GM21717 (cell line): Measurements from ENCODE around the gene ZNF407.
"Not testable (repeated sequence)": the region's sequence is repeated elsewhere in the genome, so short reads cannot be mapped to it uniquely, and the experiment has no call there.

Experiments
- ATAC-seq: cut with Tn5 transposase; IDR thresholded peaks from one replicate; pipeline ENCODE4 v1.9.1; 2021; ENCODE audit warnings: mild to moderate bottlenecking, moderate library complexity; ENCODE audit not compliant: unreplicated experiment

Gene ZNF407, protein sequence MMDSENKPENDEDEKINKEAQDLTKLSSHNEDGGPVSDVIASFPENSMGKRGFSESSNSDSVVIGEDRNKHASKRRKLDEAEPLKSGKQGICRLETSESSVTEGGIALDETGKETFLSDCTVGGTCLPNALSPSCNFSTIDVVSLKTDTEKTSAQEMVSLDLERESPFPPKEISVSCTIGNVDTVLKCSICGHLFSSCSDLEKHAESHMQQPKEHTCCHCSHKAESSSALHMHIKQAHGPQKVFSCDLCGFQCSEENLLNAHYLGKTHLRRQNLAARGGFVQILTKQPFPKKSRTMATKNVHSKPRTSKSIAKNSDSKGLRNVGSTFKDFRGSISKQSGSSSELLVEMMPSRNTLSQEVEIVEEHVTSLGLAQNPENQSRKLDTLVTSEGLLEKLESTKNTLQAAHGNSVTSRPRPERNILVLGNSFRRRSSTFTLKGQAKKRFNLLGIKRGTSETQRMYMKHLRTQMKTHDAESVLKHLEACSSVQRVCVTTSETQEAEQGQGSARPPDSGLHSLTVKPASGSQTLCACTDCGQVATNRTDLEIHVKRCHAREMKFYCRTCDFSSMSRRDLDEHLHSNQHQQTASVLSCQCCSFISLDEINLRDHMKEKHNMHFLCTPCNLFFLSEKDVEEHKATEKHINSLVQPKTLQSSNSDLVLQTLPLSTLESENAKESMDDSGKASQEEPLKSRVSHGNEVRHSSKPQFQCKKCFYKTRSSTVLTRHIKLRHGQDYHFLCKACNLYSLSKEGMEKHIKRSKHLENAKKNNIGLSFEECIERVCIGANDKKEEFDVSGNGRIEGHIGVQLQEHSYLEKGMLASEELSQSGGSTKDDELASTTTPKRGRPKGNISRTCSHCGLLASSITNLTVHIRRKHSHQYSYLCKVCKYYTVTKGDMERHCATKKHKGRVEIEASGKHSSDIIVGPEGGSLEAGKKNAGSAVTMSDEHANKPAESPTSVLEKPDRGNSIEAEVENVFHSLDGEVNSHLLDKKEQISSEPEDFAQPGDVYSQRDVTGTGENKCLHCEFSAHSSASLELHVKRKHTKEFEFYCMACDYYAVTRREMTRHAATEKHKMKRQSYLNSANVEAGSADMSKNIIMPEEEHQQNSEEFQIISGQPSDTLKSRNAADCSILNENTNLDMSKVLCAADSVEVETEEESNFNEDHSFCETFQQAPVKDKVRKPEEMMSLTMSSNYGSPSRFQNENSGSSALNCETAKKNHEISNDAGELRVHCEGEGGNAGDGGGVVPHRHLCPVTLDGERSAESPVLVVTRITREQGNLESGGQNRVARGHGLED (N-terminal part only)

GRCh38 chr18:74597662-74598349, at the start of gene ZNF407:
TSS of gene ZNF407 (plus strand) at chr18:74597870. CDS start at chr18:74631020, 33,150 bp downstream.
- ATAC-seq: peak; percentile 83

DNA sequence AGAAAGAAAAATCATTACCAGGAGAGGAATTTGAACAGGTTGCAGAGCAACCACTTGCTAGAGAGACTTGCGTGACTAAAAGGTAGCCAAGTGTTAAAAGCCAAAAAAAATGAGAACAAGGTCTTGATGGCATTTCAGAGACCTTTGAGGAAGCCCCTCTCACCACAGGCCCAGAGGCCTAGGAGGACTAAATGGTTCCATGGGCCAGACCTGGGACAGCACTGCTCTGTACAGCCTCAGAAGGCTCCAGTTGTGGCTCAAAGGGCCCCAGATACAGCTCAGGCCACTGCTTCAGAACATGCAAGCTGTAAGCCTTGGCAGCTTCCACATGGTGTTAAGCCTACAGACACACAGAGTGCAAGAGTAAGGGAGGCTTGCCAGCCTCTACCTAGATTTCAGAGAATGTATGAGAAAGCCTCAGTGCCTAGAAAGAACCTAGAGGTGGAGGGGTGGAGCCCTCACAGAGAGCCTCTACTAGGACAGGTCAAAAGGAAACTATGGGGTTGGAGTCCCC, 48.0 kb upstream of the ZNF407 start:
- ATAC-seq: no peak

GRCh38 chr18:74550886-74551285, 46.8 kb upstream of the ZNF407 start:
- no peak for ATAC-seq

DNA sequence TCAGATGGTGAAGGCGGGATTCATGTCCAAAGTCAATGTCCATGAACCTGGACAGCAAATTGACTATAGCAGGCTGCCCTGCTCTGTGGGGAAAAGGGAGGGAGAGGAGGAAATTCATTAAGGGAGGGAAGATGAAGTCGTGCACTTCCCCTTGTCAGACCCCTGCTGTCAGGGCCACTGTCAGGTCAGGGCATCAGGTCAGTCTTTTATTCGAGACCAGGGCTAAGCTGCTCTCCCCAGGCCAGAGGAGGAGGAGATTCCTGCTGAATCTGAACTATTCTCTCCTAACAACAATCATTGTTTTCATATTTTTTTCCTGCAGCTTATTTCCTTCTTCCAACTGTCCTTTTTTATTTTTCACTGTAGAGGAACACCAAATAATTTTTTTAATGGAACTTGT, 46.2 kb upstream of the ZNF407 start:
- no peak for ATAC-seq

DNA sequence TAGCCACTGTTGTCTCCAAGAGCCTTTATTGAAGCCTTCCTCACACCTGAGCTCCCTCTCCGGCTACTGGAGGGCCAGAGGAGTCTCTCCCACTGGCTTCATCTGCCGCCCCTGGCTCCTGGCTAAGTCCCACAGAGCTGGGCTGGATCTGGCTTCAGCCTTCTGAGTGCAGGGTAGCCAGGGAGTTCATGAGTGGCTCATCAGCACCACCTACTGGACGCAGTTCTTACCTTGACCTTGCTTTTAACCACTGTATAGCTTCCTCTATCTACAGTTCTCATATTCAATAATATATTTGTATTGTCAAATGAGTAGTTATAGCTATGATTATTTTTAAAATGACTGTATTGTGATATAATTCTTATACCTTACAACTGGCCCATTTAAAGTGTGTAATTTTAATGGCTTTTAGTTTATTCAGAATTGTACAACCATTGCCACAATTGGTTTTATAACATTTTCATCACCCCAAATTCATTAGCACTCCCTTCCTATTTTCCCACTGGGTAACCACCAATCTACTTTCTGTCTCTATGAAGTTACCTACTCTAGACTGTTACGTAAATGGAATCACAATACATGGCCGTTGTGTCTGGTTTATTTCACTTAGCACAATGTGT, 45.6 kb upstream of the ZNF407 start:
- ATAC-seq: peak; percentile 98

GRCh38 chr18:74556126-74556525, 41.5 kb upstream of the ZNF407 start:
- no peak for ATAC-seq

DNA sequence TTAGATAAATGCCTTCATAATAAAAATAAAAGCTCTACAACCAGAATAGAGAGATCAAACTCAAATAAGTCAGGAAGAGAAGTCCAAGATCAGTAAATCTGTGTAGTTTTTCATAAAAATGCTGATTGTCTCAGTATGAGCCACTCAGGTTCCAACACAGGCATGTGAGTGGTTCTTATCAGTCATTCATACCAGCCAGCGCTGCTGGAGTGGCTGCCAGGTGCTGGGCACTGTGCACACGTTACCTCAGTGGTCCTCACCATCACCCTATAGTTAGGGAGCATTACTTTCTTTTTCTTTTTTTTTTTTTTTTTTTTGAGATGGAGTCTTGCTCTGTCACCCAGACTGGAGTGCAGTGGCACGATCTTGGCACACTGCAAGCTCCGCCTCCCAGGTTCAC, 39.6 kb upstream of the ZNF407 start:
- ATAC-seq: no peak

DNA sequence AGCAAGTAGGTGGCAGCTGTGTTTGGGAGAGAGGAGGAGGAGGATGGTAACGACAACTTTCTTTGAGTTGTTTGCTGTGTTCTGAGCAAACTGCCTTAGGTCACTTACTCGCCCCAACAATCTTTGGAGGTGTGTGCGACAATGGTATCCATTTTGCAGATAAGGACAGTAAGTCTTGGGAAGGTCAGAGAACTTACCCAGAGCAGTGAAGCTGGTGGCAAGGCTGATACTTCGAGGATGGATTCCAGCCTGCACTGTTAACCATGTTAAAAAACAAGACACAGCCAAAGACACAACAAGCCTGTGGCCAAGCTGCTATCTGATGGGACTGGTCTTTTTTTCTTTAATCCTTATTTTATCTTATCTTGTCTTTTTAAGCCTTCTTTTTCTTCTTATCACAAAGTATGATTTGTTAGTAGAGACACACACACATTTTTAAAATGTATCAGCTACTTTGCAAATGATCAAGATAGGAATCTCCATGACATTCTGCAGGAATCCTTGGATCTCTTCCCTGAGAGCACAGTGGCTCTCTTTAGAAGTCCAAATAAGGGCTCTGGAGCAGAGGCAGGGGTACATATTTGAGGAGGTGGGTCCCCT, 35.4 kb upstream of the ZNF407 start:
- no peak for ATAC-seq

DNA sequence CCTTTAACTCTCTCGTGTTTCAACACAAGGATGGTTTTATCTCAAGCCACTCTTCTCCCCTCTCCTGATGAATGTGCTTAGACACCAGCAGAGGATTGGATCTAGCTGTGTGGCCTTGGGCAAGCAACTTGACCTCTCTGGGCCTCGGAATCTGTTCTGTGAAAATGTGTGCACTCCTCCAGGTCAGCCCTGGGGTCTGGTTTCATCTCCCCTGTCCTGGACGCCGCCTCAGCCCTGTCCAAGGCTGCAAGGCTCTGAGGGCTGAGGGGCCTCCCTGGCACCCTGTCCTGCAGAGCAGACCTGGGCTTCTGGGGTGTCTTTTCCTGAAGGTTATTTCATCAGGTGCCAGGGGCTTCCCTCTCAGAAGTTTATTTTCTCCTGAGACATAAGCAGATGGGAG, 34.9 kb upstream of the ZNF407 start:
- no peak for ATAC-seq

GRCh38 chr18:74563999-74564398, 33.7 kb upstream of the ZNF407 start:
- no peak for ATAC-seq

GRCh38 chr18:74565164-74565563, 32.5 kb upstream of the ZNF407 start:
- not testable (repeated sequence) for ATAC-seq

- ATAC-seq: not testable (repeated sequence)
Observed at GRCh38 chr18:74565993-74566392, 31.7 kb upstream of the ZNF407 start.

DNA sequence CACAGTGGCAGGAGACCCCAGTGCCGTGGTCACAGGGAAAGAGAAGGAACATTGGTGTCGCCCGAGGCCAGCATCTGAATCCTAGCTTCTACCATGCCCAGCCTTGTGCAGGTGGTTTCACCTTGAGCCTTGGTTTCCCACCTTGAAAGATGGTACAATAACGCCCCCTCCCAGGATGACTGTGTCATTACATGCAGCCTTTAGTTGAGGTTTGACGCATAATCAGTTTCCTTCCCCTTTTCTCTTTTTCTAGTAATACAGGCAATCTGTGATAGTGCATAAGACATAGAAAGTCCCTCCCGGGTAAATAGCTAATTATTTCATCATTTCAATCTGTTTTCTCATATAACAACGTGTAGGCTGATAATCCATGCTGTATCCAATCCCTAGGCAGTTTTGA, 29.8 kb upstream of the ZNF407 start:
- no peak for ATAC-seq

- no peak for ATAC-seq
Observed at GRCh38 chr18:74569401-74569800, 28.3 kb upstream of the ZNF407 start.

- no peak for ATAC-seq
Observed at GRCh38 chr18:74570266-74570665, 27.4 kb upstream of the ZNF407 start.

DNA sequence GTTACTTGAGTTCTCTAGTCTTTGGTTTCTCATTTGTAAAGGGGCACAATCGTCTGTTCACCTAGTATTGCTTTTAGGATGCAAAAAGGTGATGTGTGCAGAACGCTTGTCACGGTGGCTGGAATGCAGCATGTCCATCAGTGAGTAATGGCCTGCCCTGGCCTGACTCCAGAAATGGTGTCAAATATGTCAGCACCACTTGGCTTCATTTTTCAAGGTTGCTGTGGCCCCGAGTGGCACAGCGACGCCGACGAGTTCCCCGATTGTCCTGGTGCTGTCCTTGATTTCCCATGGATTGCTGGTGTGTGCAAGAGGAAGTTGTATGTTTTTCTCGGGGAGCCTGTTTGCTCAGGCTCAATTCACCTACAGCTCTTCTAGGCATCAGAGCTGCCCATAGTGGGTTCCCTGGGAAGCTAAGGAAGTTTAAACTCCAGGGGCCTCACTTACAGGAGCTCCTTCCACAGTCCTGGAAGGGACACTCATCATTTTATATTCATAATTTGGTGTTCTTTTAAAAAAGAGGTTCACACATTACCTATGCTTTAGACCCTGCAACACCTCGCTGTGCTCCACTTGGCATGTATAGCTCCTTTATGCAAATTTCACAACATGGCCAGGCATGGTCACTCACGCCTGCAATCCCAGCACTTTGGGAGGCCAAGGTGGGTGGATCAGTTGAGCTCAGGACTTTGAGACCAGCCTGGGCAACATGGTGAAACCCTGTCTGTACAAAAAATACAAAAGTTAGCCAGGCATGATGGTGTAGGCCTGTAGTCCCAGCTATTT, 25.6 kb upstream of the ZNF407 start:
- ATAC-seq: no peak

DNA sequence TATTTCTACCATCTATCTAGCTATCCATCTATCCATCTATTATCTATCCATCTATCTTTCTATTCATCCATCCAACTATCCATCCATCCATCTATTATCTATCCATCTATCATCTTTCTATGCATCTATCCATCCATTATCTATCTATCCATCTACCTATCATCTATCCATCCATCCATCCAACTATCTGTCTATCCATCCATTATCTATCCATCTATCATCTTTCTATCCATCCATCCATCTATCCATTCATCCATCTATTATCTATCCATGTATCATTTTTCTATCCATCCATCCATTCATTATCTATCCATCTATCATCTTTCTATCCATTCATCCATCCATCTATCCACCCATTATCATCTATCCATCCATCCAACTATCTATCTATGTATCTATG, 24.6 kb upstream of the ZNF407 start:
- no peak for ATAC-seq

DNA sequence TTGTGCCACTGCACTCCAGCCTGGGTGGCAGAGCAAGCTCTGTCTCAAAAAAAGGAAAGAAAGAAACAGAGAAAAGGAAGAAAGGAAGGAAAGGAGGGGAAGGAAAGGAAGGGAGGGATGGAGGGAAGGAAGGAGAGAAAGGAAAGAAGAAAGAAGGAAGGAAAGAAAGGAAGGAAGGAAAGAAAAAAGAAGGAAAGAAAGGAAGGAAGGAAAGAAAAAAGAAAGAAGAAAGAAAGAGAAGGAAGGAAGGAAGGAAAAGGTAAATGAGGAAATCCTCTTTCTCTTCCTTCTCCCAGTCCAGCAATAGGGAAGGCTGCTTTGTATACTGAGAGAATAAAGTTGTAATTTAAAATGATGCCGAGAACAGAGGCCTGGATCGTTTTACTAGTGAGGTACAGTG, 22.8 kb upstream of the ZNF407 start:
- ATAC-seq: no peak

DNA sequence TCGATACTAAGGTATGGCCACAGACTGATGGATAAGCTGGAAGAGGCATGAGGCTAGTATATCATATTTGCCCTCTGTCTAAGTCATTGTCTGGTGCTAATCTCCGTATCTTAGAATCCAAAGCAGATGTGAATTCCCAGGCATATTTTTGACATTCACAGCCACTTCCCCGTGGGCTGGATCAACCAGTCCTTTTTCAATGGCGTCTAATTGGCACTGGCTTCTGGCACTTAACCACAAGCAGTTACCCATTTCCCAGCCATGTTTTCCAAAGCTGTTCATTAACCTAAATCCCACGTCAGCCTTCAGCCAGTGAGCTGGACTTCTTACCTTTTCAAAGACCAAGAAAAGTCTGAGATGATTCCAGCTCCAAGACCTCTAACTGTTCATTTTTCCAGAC, 20.7 kb upstream of the ZNF407 start:
- no peak for ATAC-seq
